ENCODE measurements around the gene RASA2.

GRCh38 chr3:141489203-141489602 is 2.4 kb downstream of the RASA2 start:
- TF ChIP-seq POLR2AphosphoS5 (IDR thresholded peaks at IDR 0.05) (no peak), CTCF (IDR thresholded peaks at IDR 0.05) (no peak)

All from breast epithelium (tissue), 3 donors.